Stomach (tissue), 4 donors: ENCODE measurements around the gene SCNM1.

ENCODE experiments used
- EP300 ChIP-seq: sonication (generic); formaldehyde crosslinking; IDR thresholded peaks from one replicate; pipeline ENCODE4 v1.6.1; 2017; ENCODE audit warnings: antibody characterized with exemption
- POLR2A ChIP-seq, 4 donors: fragments of 450-650 bp; IDR thresholded peaks; one replicate each; pipeline ENCODE4 v1.6.1; 2016; ENCODE audit warnings: antibody characterized with exemption in 4 of 4, control low read depth in 2 of 4, mild to moderate bottlenecking in 1 of 4, moderate library complexity in 1 of 4
- POLR2AphosphoS5 ChIP-seq, 3 donors: sonication (generic); formaldehyde crosslinking; IDR thresholded peaks; one replicate each; pipeline ENCODE4 v1.6.1; 2016; ENCODE audit warnings: antibody characterized with exemption in 3 of 3
- TF ChIP-seq, protein P1 (sequence below), 7 experiments: fragments of 450-650 bp in 4 of 7; fragments of 200-600 bp in 3 of 7; sonication (generic) in 3 of 7; IDR thresholded peaks; one replicate each; pipeline ENCODE4 v1.5.1; 2016 to 2019; ENCODE audit warnings: antibody characterized with exemption in 7 of 7, control low read depth in 2 of 7, mild to moderate bottlenecking in 1 of 7

DNA sequence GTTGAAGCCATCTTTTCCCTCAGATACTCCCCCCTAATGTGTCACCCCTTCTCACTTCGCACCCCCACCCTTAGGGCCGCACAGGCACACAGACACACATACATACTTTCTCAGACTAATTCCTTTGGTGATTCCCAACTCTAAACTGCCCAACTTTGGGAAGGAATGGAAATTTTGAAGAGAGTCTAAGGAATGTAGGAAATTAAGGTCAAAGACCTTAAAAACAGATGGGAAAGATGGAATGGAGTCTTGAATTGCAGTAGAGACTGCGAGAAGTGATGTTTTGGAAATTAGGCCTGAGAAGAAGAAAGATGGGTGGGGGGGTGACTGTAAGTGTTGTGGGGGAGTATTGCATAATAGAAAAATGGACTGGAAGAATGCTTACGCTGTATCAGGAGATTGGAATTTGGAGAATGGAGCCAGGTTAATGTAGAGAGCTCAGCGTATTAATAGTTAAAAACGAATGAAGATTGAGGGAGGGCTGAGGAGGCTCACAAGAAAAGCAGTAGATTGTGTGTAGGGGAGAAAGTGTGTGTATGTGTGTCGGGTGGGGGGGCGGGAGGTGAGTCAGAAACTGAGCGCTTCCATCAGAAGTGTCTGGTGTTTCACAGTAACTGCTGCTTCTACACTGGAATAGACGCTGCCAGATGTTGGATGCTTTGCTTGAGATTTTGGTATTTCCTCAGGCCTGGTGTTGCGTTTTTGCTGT lies 34.1 kb downstream of the SCNM1 start:
- TF ChIP-seq EP300 (no peak), POLR2A (IDR thresholded peaks at IDR 0.05) (no peak), POLR2AphosphoS5 (IDR thresholded peaks at IDR 0.05) (no peak)
- TF ChIP-seq, protein P1, sequence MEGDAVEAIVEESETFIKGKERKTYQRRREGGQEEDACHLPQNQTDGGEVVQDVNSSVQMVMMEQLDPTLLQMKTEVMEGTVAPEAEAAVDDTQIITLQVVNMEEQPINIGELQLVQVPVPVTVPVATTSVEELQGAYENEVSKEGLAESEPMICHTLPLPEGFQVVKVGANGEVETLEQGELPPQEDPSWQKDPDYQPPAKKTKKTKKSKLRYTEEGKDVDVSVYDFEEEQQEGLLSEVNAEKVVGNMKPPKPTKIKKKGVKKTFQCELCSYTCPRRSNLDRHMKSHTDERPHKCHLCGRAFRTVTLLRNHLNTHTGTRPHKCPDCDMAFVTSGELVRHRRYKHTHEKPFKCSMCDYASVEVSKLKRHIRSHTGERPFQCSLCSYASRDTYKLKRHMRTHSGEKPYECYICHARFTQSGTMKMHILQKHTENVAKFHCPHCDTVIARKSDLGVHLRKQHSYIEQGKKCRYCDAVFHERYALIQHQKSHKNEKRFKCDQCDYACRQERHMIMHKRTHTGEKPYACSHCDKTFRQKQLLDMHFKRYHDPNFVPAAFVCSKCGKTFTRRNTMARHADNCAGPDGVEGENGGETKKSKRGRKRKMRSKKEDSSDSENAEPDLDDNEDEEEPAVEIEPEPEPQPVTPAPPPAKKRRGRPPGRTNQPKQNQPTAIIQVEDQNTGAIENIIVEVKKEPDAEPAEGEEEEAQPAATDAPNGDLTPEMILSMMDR (IDR thresholded peaks at IDR 0.05): no peak
